ENCODE results near the gene INO80D.
"Not testable (repeated sequence)": the region's sequence is repeated elsewhere in the genome, so short reads cannot be mapped to it uniquely, and the experiment has no call there.

Gene INO80D

GRCh38 chr2:206084439-206084869 is 1.5 kb downstream of the INO80D start:
- no peak for DNase-seq (ENCODE audit: low read depth)

GRCh38 chr2:206083602-206084438 is 2.2 kb downstream of the INO80D start:
- DNase-seq (ENCODE audit: low read depth): no peak

- no peak for DNase-seq (ENCODE audit: low read depth)
These were observed 3.6 kb downstream of the INO80D start for GRCh38 chr2:206082298-206082843.

GRCh38 chr2:206080927-206081326 is 5.0 kb downstream of the INO80D start:
- no peak for DNase-seq (ENCODE audit: low read depth)

GRCh38 chr2:206079699-206080465 is 6.1 kb downstream of the INO80D start:
- DNase-seq (ENCODE audit: low read depth): no peak

- not testable (repeated sequence) for DNase-seq (ENCODE audit: low read depth)
These were observed 8.1 kb downstream of the INO80D start for GRCh38 chr2:206077879-206078278.

GRCh38 chr2:206075113-206075512 is 10.9 kb downstream of the INO80D start:
- no peak for DNase-seq (ENCODE audit: low read depth)

GRCh38 chr2:206071807-206072206 is 14.2 kb downstream of the INO80D start:
- no peak for DNase-seq (ENCODE audit: low read depth)

- no peak for DNase-seq (ENCODE audit: low read depth)
These were observed 16.6 kb downstream of the INO80D start for GRCh38 chr2:206069417-206069816.

GRCh38 chr2:206068207-206068606 is 17.8 kb downstream of the INO80D start:
- DNase-seq (ENCODE audit: low read depth): no peak

GRCh38 chr2:206064077-206064476 is 21.9 kb downstream of the INO80D start:
- no peak for DNase-seq (ENCODE audit: low read depth)

- DNase-seq (ENCODE audit: low read depth): no peak
These were observed 22.3 kb downstream of the INO80D start for GRCh38 chr2:206063635-206064034.

GRCh38 chr2:206062724-206063123 is 23.2 kb downstream of the INO80D start:
- no peak for DNase-seq (ENCODE audit: low read depth)

GRCh38 chr2:206056286-206056685 is 29.7 kb downstream of the INO80D start:
- no peak for DNase-seq (ENCODE audit: low read depth)

- no peak for DNase-seq (ENCODE audit: low read depth)
These were observed 31.0 kb downstream of the INO80D start for GRCh38 chr2:206054952-206055351.

- DNase-seq (ENCODE audit: low read depth): no peak
These were observed 34.1 kb downstream of the INO80D start for GRCh38 chr2:206051912-206052311.

GRCh38 chr2:206049392-206049791 is 36.6 kb downstream of the INO80D start:
- DNase-seq (ENCODE audit: low read depth): no peak

GRCh38 chr2:206045251-206045650 is 40.7 kb downstream of the INO80D start:
- no peak for DNase-seq (ENCODE audit: low read depth)

- no peak for DNase-seq (ENCODE audit: low read depth)
These were observed 45.4 kb downstream of the INO80D start for GRCh38 chr2:206040525-206040924.

- not testable (repeated sequence) for DNase-seq (ENCODE audit: low read depth)
These were observed 50.6 kb downstream of the INO80D start for GRCh38 chr2:206035393-206035792.

GRCh38 chr2:206033452-206033851 is 52.5 kb downstream of the INO80D start:
- DNase-seq (ENCODE audit: low read depth): not testable (repeated sequence)

GRCh38 chr2:206031950-206032567 is 53.9 kb downstream of the INO80D start:
- DNase-seq (ENCODE audit: low read depth): no peak

All from activated T-cell treated with anti-CD3 and anti-CD28 coated beads for 48 hours (primary cell).